ENCODE results near the gene SPATA4.

Gene SPATA4

DNA sequence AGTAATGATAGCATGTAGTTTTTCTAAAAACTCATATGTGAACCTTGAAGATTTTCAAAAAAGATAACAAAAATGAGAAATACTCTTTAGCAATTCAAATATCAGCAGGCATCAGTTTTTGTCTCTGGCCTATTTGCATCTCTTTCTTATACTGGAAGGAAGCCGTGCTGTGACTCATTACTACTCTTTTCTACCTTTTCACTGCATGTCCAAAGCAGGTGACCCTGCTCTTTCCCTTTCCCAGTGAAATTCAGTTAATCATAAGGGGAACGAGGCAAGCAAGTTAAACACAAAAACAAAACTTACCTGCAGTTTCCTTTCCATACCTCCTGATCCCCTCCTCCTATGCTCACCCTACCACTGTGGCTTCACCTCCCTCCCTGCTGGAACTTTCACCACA is 9.3 kb downstream of the SPATA4 start:
- no peak for ATAC-seq
- TF ChIP-seq ZNF565 (CRISPR knock-in tag; conservative IDR thresholded peaks at IDR 0.05; ENCODE audit: low read depth) (no peak), RARB (CRISPR knock-in tag; IDR thresholded peaks at IDR 0.05) (no peak), ZNF70 (CRISPR knock-in tag; IDR thresholded peaks at IDR 0.05) (no peak), ZC3H10 (CRISPR knock-in tag; IDR thresholded peaks at IDR 0.05) (no peak), TOX (CRISPR knock-in tag; IDR thresholded peaks at IDR 0.05; ENCODE audit: borderline replicate concordance) (no peak), BACH2 (CRISPR knock-in tag; IDR thresholded peaks at IDR 0.05; ENCODE audit: borderline replicate concordance) (no peak)
- TF ChIP-seq, protein P1, sequence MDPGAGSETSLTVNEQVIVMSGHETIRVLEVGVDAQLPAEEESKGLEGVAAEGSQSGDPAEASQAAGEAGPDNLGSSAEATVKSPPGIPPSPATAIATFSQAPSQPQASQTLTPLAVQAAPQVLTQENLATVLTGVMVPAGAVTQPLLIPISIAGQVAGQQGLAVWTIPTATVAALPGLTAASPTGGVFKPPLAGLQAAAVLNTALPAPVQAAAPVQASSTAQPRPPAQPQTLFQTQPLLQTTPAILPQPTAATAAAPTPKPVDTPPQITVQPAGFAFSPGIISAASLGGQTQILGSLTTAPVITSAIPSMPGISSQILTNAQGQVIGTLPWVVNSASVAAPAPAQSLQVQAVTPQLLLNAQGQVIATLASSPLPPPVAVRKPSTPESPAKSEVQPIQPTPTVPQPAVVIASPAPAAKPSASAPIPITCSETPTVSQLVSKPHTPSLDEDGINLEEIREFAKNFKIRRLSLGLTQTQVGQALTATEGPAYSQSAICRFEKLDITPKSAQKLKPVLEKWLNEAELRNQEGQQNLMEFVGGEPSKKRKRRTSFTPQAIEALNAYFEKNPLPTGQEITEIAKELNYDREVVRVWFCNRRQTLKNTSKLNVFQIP (CRISPR knock-in tag; IDR thresholded peaks at IDR 0.05; ENCODE audit: borderline replicate concordance, low read depth), result no peak

DNA sequence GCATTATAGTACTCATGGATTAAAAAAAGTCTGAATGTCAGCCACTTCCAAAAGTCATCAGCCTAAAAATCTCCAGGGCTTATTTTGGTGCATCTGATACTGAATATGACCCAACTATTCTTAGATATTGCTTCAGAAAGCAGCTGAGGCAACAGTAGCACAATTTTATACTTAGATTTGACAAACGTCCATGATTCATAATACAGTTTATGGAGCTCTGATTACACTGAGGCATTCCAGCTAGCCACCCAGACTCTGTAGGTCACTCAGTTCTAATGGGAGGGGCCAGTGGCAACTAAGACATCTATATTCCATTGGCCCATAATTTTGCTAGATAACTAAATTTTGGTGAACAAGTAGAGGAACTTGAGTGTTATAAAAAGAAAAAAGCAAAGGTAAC is 10.3 kb downstream of the SPATA4 start:
- TF ChIP-seq, protein P2, sequence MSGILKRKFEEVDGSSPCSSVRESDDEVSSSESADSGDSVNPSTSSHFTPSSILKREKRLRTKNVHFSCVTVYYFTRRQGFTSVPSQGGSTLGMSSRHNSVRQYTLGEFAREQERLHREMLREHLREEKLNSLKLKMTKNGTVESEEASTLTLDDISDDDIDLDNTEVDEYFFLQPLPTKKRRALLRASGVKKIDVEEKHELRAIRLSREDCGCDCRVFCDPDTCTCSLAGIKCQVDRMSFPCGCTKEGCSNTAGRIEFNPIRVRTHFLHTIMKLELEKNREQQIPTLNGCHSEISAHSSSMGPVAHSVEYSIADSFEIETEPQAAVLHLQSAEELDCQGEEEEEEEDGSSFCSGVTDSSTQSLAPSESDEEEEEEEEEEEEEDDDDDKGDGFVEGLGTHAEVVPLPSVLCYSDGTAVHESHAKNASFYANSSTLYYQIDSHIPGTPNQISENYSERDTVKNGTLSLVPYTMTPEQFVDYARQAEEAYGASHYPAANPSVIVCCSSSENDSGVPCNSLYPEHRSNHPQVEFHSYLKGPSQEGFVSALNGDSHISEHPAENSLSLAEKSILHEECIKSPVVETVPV (CRISPR knock-in tag; IDR thresholded peaks at IDR 0.05), result no peak
- TF ChIP-seq, protein P3, sequence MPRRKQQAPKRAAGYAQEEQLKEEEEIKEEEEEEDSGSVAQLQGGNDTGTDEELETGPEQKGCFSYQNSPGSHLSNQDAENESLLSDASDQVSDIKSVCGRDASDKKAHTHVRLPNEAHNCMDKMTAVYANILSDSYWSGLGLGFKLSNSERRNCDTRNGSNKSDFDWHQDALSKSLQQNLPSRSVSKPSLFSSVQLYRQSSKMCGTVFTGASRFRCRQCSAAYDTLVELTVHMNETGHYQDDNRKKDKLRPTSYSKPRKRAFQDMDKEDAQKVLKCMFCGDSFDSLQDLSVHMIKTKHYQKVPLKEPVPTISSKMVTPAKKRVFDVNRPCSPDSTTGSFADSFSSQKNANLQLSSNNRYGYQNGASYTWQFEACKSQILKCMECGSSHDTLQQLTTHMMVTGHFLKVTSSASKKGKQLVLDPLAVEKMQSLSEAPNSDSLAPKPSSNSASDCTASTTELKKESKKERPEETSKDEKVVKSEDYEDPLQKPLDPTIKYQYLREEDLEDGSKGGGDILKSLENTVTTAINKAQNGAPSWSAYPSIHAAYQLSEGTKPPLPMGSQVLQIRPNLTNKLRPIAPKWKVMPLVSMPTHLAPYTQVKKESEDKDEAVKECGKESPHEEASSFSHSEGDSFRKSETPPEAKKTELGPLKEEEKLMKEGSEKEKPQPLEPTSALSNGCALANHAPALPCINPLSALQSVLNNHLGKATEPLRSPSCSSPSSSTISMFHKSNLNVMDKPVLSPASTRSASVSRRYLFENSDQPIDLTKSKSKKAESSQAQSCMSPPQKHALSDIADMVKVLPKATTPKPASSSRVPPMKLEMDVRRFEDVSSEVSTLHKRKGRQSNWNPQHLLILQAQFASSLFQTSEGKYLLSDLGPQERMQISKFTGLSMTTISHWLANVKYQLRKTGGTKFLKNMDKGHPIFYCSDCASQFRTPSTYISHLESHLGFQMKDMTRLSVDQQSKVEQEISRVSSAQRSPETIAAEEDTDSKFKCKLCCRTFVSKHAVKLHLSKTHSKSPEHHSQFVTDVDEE (CRISPR knock-in tag; IDR thresholded peaks at IDR 0.05), result no peak
- TF ChIP-seq, protein P4, sequence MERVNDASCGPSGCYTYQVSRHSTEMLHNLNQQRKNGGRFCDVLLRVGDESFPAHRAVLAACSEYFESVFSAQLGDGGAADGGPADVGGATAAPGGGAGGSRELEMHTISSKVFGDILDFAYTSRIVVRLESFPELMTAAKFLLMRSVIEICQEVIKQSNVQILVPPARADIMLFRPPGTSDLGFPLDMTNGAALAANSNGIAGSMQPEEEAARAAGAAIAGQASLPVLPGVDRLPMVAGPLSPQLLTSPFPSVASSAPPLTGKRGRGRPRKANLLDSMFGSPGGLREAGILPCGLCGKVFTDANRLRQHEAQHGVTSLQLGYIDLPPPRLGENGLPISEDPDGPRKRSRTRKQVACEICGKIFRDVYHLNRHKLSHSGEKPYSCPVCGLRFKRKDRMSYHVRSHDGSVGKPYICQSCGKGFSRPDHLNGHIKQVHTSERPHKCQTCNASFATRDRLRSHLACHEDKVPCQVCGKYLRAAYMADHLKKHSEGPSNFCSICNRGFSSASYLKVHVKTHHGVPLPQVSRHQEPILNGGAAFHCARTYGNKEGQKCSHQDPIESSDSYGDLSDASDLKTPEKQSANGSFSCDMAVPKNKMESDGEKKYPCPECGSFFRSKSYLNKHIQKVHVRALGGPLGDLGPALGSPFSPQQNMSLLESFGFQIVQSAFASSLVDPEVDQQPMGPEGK (CRISPR knock-in tag; IDR thresholded peaks at IDR 0.05; ENCODE audit: borderline replicate concordance), result no peak
- no peak for TF ChIP-seq ZFP30 (CRISPR knock-in tag; IDR thresholded peaks at IDR 0.05)
- no peak for TF ChIP-seq ZNF70 (CRISPR knock-in tag; IDR thresholded peaks at IDR 0.05)
- TF ChIP-seq TCF4 (CRISPR knock-in tag; IDR thresholded peaks at IDR 0.05; ENCODE audit: borderline replicate concordance), result no peak
- peak; percentile 73 for ATAC-seq

DNA sequence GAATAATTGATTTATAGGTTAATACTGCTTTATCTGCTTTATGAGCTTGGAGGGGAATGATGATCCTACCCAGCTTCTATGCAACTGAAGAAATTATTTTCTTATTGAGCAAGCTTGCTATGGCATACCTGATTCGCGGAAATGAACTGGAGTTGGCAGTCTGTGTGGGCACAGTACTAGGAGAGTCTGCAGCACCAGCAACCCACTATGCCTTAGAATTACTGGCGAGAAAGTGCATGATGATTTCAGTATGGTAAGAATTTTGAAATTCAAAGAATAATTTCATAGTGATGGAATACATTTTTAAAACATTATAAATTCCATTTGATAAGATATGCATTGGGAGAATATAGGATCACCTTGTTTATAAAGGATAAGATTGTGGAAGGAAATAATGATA is 32.3 kb downstream of the SPATA4 start:
- no peak for TF ChIP-seq ARNTL (CRISPR knock-in tag; IDR thresholded peaks at IDR 0.05; ENCODE audit: borderline replicate concordance, low read depth)
- TF ChIP-seq PPARA (CRISPR knock-in tag; IDR thresholded peaks at IDR 0.05; ENCODE audit: borderline replicate concordance), result no peak
- TF ChIP-seq ZNF8 (CRISPR knock-in tag; IDR thresholded peaks at IDR 0.05), result no peak
- no peak for TF ChIP-seq ESRRG (CRISPR knock-in tag; IDR thresholded peaks at IDR 0.05)
- TF ChIP-seq, protein P4 (CRISPR knock-in tag; IDR thresholded peaks at IDR 0.05; ENCODE audit: borderline replicate concordance), result no peak
- TF ChIP-seq ZC3H10 (CRISPR knock-in tag; IDR thresholded peaks at IDR 0.05), result no peak
- TF ChIP-seq, protein P2 (CRISPR knock-in tag; IDR thresholded peaks at IDR 0.05), result no peak
- no peak for TF ChIP-seq ISL1 (CRISPR knock-in tag; IDR thresholded peaks at IDR 0.05)
- TF ChIP-seq ZFP3 (CRISPR knock-in tag; IDR thresholded peaks at IDR 0.05), result no peak
- TF ChIP-seq, protein P1 (CRISPR knock-in tag; IDR thresholded peaks at IDR 0.05; ENCODE audit: borderline replicate concordance, low read depth), result no peak
- no peak for TF ChIP-seq SNAI2 (CRISPR knock-in tag; IDR thresholded peaks at IDR 0.05)
- TF ChIP-seq CSDC2 (CRISPR knock-in tag; IDR thresholded peaks at IDR 0.05), result no peak
- TF ChIP-seq ZNF70 (CRISPR knock-in tag; IDR thresholded peaks at IDR 0.05), result no peak
- TF ChIP-seq BACH2 (CRISPR knock-in tag; IDR thresholded peaks at IDR 0.05; ENCODE audit: borderline replicate concordance), result no peak
- TF ChIP-seq, protein P3 (CRISPR knock-in tag; IDR thresholded peaks at IDR 0.05), result no peak
- ATAC-seq, result no peak

All from SK-N-SH treated with all-trans-retinoic acid at 6 μM for 48 hours (cell line).